ENCODE measurements around the gene VANGL2. TPM values are rescaled to one million over a fixed set of nuclear protein-coding genes. Genes with fewer than 3 reads are reported as not detected.

Gene VANGL2
- polyA plus RNA-seq, 2 donors, result 4.5 to 6.8 TPM

DNA sequence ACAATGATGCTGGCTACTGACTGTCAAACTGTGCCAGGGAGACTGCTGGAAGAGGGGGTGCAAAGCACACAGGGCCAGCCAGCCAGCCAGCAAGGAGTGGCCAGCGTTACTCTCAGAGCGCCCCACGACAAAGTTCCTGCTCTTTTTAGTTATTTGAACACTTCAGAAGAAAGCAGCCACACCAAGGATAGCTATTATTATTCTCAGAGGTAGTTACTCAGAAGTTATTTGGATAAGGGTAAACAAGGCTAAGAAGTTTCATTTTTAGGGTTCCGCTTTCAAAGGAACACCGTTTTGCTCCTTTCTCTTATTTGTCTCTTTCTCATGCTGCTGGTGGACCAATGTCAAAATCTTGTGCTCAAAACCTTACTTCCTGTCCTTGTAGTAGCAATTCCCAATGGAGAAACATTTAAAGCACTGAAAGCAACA is 59.9 kb downstream of the VANGL2 start:
- no peak overlapping the region for H3K27ac ChIP-seq (ENCODE audit: low read depth in 2 of 2, low read length in 1 of 2)
- H3K27me3 ChIP-seq (ENCODE audit: control insufficient read depth in 1 of 2, insufficient read depth in 2 of 2, low read length in 2 of 2), result no peaks in the 10 kb centered on the region
- no peaks in the 10 kb centered on the region for H3K4me1 ChIP-seq (ENCODE audit: control insufficient read depth in 2 of 2, insufficient read depth in 2 of 2, low read length in 1 of 2)
- 66 to 67% methylated on average over 5 of the region's 5 CpGs for WGBS, 2 donors
- no peaks in the 10 kb centered on the region for H3K9me3 ChIP-seq (ENCODE audit: control insufficient read depth in 2 of 2, insufficient read depth in 1 of 2, low read depth in 1 of 2, low read length in 1 of 2)
- no peaks in the 10 kb centered on the region for H3K36me3 ChIP-seq (ENCODE audit: control insufficient read depth in 2 of 2, insufficient read depth in 2 of 2, low read length in 1 of 2)
- no peak overlapping the region for H3K4me3 ChIP-seq (ENCODE audit: low read depth in 1 of 2, low read length in 2 of 2)

DNA sequence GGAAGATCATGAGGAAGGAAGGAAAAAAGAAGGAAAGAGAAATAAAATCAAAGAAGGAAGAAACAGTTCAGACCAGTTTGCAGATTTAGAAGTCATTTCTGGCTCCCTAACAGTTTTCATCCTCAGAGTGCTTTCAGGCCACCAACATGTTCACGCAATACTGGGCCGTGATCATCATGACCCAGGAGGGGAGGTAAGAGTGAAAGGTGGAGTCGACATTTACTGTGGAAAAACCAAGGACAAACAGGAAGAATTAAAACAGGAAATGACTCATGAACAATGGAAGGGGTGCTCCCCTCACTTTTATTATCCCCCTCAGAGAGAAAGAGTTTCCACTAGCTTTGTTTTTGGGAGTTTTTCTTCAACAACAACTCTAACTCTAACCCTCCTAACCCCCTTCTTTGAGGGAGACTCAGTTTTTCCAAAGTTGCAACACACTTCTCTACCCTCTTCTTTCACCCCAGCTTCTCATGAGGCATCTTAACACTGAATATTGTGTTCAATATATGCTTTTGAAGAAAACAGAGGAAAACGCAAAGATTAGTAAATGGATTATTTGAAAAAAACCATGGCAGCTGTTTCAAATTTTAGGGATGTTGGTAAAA is 60.4 kb downstream of the VANGL2 start:
- no peak overlapping the region for H3K4me3 ChIP-seq (ENCODE audit: low read depth in 1 of 2, low read length in 2 of 2)
- no peaks in the 10 kb centered on the region for H3K9me3 ChIP-seq (ENCODE audit: control insufficient read depth in 2 of 2, insufficient read depth in 1 of 2, low read depth in 1 of 2, low read length in 1 of 2)
- no peaks in the 10 kb centered on the region for H3K4me1 ChIP-seq (ENCODE audit: control insufficient read depth in 2 of 2, insufficient read depth in 2 of 2, low read length in 1 of 2)
- H3K36me3 ChIP-seq (ENCODE audit: control insufficient read depth in 2 of 2, insufficient read depth in 2 of 2, low read length in 1 of 2), result no peaks in the 10 kb centered on the region
- H3K27me3 ChIP-seq (ENCODE audit: control insufficient read depth in 1 of 2, insufficient read depth in 2 of 2, low read length in 2 of 2), result no peaks in the 10 kb centered on the region
- no peak overlapping the region for H3K27ac ChIP-seq (ENCODE audit: low read depth in 2 of 2, low read length in 1 of 2)
- 62 to 63% methylated on average over 4 of the region's 4 CpGs for WGBS, 2 donors

DNA sequence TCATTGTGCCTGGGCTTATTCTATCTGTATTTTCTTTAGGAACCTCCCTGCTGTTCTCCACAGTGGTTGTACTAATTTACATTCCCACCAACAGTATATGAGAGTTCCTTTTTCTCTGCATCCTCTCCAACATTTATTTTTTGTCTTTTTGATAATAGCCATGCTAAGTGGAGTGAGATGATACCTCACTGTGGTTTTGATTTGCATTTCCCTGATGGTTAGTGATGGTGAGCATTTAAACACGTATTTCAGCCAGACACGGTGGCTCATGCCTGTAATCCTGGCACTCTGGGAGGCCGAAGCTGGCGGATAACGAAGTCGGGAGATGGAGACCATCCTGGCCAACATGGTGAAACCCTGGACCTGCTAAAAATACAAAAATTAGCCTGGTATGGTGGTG is 64.8 kb downstream of the VANGL2 start:
- Histone ChIP-seq H3K4me1 (ENCODE audit: control insufficient read depth in 2 of 2, insufficient read depth in 2 of 2, low read length in 1 of 2) (no peaks in the 10 kb centered on the region), H3K27me3 (ENCODE audit: control insufficient read depth in 1 of 2, insufficient read depth in 2 of 2, low read length in 2 of 2) (peaks cover 0 to 3% of the 10 kb centered on the region in 2 donors), H3K4me3 (ENCODE audit: low read depth in 1 of 2, low read length in 2 of 2) (no peak overlapping the region), H3K9me3 (ENCODE audit: control insufficient read depth in 2 of 2, insufficient read depth in 1 of 2, low read depth in 1 of 2, low read length in 1 of 2) (no peaks in the 10 kb centered on the region), H3K27ac (ENCODE audit: low read depth in 2 of 2, low read length in 1 of 2) (no peak overlapping the region), H3K36me3 (ENCODE audit: control insufficient read depth in 2 of 2, insufficient read depth in 2 of 2, low read length in 1 of 2) (no peaks in the 10 kb centered on the region)
- WGBS, 2 donors, result 90 to 93% methylated on average over 6 of the region's 6 CpGs

DNA sequence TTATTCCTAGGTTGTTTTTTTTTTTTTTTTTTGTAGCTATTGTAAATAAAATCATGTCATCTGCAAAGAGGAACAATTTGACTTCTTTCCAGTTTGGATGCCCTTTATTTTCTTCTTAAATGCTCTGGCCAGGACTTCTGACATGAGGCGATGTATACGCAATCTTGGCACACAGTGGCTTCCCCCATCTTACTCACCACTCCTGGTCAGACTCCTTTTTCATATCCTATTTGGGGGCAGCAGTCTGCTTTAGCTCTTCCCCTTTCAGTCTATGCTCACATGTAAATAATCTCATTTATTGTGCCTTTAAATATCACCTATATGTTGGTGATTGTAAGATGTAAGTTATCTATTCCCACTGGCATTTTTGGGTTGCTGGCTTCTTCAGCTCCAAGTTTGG is 66.6 kb downstream of the VANGL2 start:
- Histone ChIP-seq H3K4me1 (ENCODE audit: control insufficient read depth in 2 of 2, insufficient read depth in 2 of 2, low read length in 1 of 2) (no peaks in the 10 kb centered on the region), H3K4me3 (ENCODE audit: low read depth in 1 of 2, low read length in 2 of 2) (no peak overlapping the region), H3K27me3 (ENCODE audit: control insufficient read depth in 1 of 2, insufficient read depth in 2 of 2, low read length in 2 of 2) (peaks cover 0 to 3% of the 10 kb centered on the region in 2 donors), H3K9me3 (ENCODE audit: control insufficient read depth in 2 of 2, insufficient read depth in 1 of 2, low read depth in 1 of 2, low read length in 1 of 2) (no peaks in the 10 kb centered on the region), H3K36me3 (ENCODE audit: control insufficient read depth in 2 of 2, insufficient read depth in 2 of 2, low read length in 1 of 2) (no peaks in the 10 kb centered on the region), H3K27ac (ENCODE audit: low read depth in 2 of 2, low read length in 1 of 2) (no peak overlapping the region)
- 78 to 85% methylated on average over 2 of the region's 2 CpGs for WGBS, 2 donors

DNA sequence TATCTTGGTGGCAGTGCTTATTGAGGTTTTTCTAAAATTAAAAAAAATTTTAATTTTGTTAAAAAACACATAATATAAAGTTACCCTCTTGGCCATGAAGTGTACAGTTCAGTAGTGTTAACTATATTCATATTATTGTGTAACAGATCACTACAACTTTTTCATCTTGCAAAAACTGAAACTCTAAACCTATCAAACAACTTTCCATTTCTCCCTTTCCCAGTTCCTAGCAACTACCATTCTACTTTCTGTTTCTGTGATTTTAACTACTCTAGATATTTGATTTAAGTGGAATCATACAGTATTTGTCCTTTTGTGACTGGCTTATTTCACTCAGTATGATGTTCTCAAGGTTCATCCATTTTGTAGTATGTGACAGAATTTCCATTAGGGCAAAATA is 67.2 kb downstream of the VANGL2 start:
- Histone ChIP-seq H3K4me1 (ENCODE audit: control insufficient read depth in 2 of 2, insufficient read depth in 2 of 2, low read length in 1 of 2) (no peaks in the 10 kb centered on the region), H3K27me3 (ENCODE audit: control insufficient read depth in 1 of 2, insufficient read depth in 2 of 2, low read length in 2 of 2) (peaks cover 0 to 3% of the 10 kb centered on the region in 2 donors), H3K4me3 (ENCODE audit: low read depth in 1 of 2, low read length in 2 of 2) (no peak overlapping the region), H3K9me3 (ENCODE audit: control insufficient read depth in 2 of 2, insufficient read depth in 1 of 2, low read depth in 1 of 2, low read length in 1 of 2) (no peaks in the 10 kb centered on the region), H3K36me3 (ENCODE audit: control insufficient read depth in 2 of 2, insufficient read depth in 2 of 2, low read length in 1 of 2) (no peaks in the 10 kb centered on the region), H3K27ac (ENCODE audit: low read depth in 2 of 2, low read length in 1 of 2) (no peak overlapping the region)

DNA sequence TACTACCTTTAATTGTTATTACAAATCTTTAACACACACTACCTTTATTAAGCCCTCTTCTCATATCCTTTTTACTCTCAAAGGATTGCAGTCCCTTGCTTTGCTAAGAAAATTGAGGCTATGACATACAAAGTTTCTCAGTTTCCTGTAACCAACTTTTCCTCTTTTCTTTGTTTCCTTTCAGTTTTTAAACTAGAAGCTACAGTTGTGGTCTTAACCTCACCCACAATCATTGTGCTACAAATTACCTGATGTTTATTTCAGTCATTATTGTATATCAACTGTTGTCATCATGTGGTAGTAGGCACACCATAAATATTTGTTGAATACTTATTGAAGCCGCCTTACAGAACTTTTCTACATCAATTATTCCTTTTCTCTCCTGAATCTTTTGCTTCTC is 70.9 kb downstream of the VANGL2 start:
- WGBS, 2 donors, result 80 to 81% methylated on average over 1 of the region's 1 CpG
- Histone ChIP-seq H3K9me3 (ENCODE audit: control insufficient read depth in 2 of 2, insufficient read depth in 1 of 2, low read depth in 1 of 2, low read length in 1 of 2) (no peaks in the 10 kb centered on the region), H3K36me3 (ENCODE audit: control insufficient read depth in 2 of 2, insufficient read depth in 2 of 2, low read length in 1 of 2) (no peaks in the 10 kb centered on the region), H3K27me3 (ENCODE audit: control insufficient read depth in 1 of 2, insufficient read depth in 2 of 2, low read length in 2 of 2) (peaks cover 2 to 3% of the 10 kb centered on the region in 2 donors), H3K27ac (ENCODE audit: low read depth in 2 of 2, low read length in 1 of 2) (no peak overlapping the region), H3K4me1 (ENCODE audit: control insufficient read depth in 2 of 2, insufficient read depth in 2 of 2, low read length in 1 of 2) (no peaks in the 10 kb centered on the region), H3K4me3 (ENCODE audit: low read depth in 1 of 2, low read length in 2 of 2) (no peak overlapping the region)

DNA sequence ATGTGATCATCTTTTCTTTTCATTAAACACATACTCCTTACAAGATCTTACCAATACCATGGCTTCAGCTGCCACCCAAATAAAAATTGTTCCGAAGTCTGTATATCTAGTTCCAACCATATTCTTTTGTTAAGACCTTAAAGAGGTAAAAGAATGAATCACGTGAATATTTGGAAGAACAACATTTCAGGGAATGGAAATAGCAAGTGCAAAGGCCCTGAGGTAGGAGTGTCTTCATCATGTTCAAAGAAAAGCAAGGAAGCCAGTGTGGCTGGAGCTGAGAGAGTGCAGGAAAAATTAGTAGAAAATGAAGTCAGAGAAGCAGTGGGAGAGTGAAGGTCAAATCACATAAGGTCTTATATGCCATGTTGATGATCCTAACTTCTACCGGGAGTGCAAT is 71.7 kb downstream of the VANGL2 start:
- Histone ChIP-seq H3K36me3 (ENCODE audit: control insufficient read depth in 2 of 2, insufficient read depth in 2 of 2, low read length in 1 of 2) (no peaks in the 10 kb centered on the region), H3K4me3 (ENCODE audit: low read depth in 1 of 2, low read length in 2 of 2) (no peak overlapping the region), H3K27me3 (ENCODE audit: control insufficient read depth in 1 of 2, insufficient read depth in 2 of 2, low read length in 2 of 2) (peaks cover 2 to 3% of the 10 kb centered on the region in 2 donors), H3K9me3 (ENCODE audit: control insufficient read depth in 2 of 2, insufficient read depth in 1 of 2, low read depth in 1 of 2, low read length in 1 of 2) (no peaks in the 10 kb centered on the region), H3K27ac (ENCODE audit: low read depth in 2 of 2, low read length in 1 of 2) (no peak overlapping the region), H3K4me1 (ENCODE audit: control insufficient read depth in 2 of 2, insufficient read depth in 2 of 2, low read length in 1 of 2) (no peaks in the 10 kb centered on the region)
- whole genome bisulfite sequencing, 2 donors, result 89% methylated on average over 3 of the region's 3 CpGs

DNA sequence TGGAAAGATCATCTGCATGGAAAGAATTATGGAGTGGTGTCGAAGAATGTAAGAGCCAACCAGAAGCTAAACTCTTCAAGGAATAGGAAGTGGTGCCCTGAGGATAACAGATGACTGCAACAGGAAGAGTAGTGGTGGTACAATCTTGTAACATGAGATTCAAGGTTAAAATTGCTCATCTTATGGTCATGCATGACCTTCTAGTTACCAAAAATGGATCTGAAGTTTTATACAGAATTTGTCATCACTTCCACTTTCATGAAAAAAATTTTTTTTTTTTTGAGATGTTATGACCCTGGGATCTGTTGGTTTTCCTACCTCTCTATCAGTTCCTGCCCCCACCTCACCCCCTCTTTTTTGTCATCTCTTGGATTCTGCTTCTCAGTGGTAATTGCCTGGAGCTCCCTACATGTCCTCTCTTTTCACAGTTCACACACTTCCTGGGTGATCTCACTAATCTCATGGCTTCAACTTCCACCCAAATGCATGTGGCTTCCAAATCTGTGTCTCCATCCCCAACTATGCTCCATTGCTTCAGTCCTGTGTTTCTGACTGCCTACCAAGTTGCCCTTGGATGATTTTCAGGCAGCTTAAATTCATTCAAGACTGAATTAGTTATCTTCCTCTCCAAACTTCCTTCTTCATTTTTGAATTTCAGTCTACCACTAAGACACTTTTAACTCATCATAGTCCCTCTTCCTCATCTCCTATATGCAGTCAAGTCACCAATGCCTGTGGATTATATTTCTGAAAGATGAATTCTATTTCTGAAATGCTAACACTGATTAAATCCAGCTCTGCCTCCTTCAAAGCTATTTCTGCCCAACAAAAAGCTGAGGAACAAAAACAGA is 74.3 kb downstream of the VANGL2 start:
- 67 to 87% methylated on average over 1 of the region's 1 CpG for WGBS, 2 donors
- no peaks in the 10 kb centered on the region for H3K9me3 ChIP-seq (ENCODE audit: control insufficient read depth in 2 of 2, insufficient read depth in 1 of 2, low read depth in 1 of 2, low read length in 1 of 2)
- no peaks in the 10 kb centered on the region for H3K36me3 ChIP-seq (ENCODE audit: control insufficient read depth in 2 of 2, insufficient read depth in 2 of 2, low read length in 1 of 2)
- H3K27me3 ChIP-seq (ENCODE audit: control insufficient read depth in 1 of 2, insufficient read depth in 2 of 2, low read length in 2 of 2), result peaks cover 0 to 2% of the 10 kb centered on the region in 2 donors
- no peaks in the 10 kb centered on the region for H3K4me1 ChIP-seq (ENCODE audit: control insufficient read depth in 2 of 2, insufficient read depth in 2 of 2, low read length in 1 of 2)
- H3K27ac ChIP-seq (ENCODE audit: low read depth in 2 of 2, low read length in 1 of 2), result no peak overlapping the region
- H3K4me3 ChIP-seq (ENCODE audit: low read depth in 1 of 2, low read length in 2 of 2), result no peak overlapping the region

All from esophagus (tissue), 2 donors.